Activated T-cell treated with anti-CD3 and anti-CD28 coated beads for 24 hours (primary cell): ENCODE results near the gene GNAL.
"Not testable (repeated sequence)": the region's sequence is repeated elsewhere in the genome, so short reads cannot be mapped to it uniquely, and the experiment has no call there.

Experiments used
- DNase-seq: peaks from one replicate; pipeline ENCODE4 v3.0.0-alpha.2; 2020; ENCODE audit warnings: low read depth

Gene GNAL

GRCh38 chr18:11874676-11875075, 185.6 kb downstream of the GNAL start:
- no peak for DNase-seq

GRCh38 chr18:11877497-11878135, 188.6 kb downstream of the GNAL start:
- DNase-seq: no peak

- DNase-seq: no peak
These were observed 191.7 kb downstream of the GNAL start for GRCh38 chr18:11880586-11881304.

GRCh38 chr18:11882636-11883035, 193.6 kb downstream of the GNAL start:
- no peak for DNase-seq

DNA sequence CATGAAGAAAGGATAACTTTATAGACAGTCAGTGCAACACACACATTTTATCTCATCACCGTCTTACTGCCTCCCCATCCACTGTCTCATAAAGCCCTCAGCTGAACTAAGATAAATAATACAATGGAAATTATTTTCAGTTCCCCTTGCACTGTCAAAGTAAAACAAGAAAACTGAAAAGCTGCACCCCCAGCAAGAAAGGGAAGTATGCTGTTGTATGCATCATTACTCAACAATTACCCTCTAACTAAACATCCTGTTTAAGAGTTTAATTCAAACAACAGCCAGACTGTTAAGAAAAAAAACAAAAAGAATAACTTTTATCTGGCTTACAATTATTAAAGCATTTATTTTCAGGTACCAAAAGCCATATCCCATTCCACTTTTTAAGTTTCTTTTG, 194.1 kb downstream of the GNAL start:
- no peak for DNase-seq

- no peak for DNase-seq
These were observed 195.4 kb downstream of the GNAL start for GRCh38 chr18:11884396-11885030.

GRCh38 chr18:11885278-11885947, 196.3 kb downstream of the GNAL start:
- DNase-seq: no peak

DNA sequence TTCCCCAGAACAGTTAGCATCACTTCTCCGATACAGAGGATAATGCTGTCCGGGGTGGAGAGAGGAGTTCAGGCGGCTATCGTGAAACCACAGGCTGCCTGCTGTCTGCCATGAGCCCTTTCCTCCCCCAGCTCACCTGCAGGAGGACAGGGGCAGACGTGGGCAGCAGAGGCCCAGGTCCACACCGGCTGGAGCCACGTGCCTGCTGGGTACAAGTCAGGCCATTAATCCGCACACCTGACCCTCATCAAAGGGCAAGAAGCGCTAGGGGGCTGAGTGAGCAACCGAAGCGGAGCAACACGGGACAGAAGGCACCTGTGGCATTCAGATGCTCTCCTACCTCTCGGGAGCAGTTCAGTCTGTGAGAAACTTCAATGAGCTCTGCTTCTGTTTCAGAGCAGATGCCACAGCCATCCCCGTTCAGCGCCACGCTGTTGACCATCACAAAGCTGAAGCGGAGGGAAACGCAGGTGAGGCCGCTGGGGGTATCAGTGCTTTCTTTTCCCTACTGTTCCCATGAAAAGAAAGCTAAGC, 197.6 kb downstream of the GNAL start:
- no peak for DNase-seq

DNA sequence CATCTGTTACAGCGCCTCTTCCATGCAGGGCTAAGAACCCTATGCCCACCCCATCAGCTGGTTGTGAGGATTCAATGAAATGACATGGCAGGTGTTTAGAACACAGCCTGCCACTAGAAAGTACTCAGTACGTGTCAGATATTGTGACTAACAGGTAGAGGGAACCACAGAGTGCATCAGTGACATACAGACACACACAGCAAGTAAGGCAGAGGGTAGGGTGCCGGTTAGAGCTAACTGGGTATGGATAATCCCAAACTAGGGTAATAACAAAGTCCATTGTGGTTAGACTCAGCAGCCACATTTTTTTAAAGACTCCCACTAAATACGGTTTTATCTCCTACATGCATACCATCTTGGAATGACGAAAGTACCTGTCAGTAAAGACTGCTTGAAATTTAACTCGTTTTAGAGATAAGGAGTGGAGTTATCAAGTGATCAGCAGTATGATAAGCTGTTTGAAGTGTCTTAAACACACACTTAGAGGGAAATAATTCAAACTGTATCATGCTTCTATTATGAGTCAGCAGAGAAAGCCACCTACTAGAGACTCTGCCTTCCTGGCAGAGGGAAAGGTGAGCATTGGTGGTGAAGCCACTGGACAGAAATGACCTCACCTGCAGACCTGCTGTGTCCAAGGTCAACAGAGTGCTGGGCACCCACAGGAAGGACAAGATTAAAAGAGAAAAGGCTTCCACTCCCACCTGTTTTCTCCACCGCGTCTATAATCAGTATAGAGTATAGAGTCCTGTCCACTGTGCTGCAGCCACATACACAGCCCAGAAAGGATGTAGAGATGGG, 198.5 kb downstream of the GNAL start:
- no peak for DNase-seq

GRCh38 chr18:11888726-11889125, 199.7 kb downstream of the GNAL start:
- no peak for DNase-seq

DNA sequence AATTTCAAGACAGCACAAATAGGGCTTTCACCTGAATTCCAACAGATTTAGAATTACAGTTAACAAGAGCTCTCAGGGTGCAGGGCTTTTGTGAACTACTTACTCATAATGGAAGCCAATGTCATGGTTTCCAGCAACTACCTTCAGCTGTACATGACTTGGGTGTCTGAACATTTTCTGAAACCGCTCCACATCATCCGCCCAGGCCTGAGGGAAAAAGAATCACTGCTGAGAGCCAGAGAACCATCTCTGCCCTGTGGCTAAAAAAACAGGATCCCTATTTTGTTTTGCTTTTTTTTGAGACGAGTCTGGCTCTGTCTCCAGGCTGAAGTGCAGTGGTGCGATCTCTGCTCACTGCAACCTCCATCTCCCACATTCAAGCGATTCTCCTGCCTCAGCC, 200.2 kb downstream of the GNAL start:
- no peak for DNase-seq

- no peak for DNase-seq
These were observed 202.7 kb downstream of the GNAL start for GRCh38 chr18:11891737-11892136.

DNA sequence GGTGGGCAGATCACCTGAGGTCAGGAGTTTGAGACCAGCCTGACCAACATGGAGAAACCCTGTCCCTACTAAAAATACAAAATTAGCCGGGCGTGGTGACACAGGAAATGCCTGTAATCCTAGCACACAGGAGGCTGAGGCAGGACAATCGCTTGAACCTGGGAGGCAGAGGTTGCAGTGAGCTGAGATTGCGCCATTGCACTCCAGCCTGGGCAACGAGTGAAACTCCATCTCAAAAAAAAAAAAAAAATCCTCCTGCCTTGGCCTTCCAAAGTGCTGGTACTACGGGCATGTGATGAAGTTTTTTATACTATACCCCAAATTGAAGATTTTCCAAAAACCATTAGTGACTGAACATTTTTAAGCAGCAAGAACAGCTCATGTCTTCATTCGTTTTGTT, 203.4 kb downstream of the GNAL start:
- DNase-seq: not testable (repeated sequence)

- DNase-seq: no peak
These were observed 208.7 kb downstream of the GNAL start for GRCh38 chr18:11897781-11898180.

- no peak for DNase-seq
These were observed 210.0 kb downstream of the GNAL start for GRCh38 chr18:11899063-11899462.

DNA sequence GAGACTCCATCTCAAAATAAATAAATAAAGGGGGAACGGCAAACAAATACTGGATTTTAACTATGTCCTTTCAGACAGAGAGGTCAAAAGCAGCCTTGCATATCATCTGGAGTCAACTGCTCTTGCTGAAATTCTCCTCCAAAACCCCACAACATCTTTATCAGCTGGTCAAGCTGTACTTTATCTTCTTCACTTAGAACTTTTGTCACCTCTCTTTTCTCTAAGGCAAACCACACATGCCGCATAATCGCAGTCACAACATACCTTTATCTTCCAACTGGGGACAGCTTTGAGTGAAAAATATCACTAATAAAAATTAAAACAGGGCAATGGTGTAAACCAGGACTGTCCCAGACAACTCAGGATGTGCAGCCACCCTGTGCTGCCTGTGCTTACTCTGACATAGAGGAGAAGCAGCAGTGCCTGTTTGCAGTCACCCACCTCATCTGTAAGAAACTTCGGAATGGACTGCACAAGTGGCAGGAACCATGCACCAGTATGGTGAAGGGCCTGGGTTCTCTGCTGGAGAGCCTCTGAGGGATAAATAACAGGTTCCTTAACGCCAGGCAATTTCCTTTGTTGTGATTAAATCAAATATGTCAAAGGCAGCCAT, 212.9 kb downstream of the GNAL start:
- no peak for DNase-seq

DNA sequence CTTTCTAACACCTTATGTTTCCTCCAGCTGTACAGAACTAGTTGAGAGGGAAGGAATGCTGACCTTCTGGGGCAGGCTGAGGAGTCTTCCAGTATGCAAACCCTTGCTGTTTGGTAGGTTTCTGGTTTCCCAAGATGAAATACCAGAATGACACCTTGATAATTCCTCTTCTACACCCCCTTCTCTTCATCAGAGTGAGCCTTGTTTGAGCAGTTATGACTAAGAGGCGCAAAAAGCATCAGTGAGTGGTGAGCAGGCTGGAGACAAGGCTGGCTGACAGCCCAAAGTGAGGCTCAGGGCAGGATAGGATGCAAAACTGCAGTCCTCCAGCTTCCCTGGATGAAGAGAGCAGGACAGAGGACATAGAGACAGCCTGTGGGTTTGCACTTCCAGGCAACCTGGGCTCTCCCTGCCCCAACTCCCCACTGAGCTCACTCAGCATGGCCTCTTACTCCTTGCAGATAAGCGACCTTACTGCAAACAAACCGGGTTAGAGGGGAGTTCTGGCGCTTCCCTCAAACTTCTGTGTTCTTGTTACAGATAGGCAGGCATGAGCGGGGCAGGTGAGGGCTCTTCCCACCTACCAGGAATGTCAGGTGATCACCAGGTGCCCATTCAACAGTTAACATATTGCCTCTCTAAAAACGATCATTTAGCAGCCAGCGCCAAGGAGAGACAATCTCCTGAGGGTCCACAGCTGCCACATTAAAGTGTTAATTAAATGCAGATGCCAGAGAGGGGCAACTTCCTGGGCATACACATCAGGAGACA, 213.6 kb downstream of the GNAL start:
- DNase-seq: no peak

DNA sequence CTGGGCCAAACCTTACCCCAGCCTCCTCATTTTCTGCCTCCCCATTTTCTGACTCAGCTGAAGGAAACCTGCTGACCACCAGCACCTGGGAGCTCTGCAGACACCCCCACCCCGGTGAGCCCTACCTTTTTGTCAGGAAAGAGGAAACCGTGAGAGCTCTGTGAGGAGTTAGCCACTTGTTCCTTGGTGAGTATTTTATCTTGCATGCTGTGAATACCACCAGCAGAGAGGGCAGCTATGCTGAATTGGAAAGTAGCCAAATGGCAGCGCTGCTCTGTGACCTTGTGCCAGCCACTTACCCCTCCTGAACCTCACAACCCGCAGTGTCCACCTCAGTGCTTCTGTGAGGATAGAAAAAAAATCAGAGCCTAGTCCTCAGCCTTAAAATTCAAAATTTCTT, 216.5 kb downstream of the GNAL start:
- DNase-seq: no peak

DNA sequence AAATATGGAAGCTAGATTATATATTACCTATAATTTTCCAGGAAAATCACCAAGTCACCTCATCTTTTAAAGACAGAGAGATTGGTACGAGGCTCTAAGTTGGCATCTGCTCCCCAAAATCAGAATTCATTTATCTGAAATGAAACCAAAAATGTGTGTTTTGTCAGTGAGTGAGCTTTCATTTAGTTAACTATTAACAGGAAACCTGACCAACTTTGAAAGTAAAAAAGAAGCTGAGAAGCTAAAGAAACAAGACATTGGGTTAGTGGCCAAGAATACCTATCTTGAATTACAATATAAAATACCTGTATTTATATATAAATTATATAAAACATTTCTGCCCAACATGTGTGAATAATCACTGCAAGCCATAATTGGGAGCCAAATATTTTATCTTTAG, 217.1 kb downstream of the GNAL start:
- DNase-seq: no peak
